ENCODE data around the gene MICAL2.
A peak's percentile ranks its signal among the peaks of the same experiment; 100 is the strongest.

Gene MICAL2

GRCh38 chr11:12157241-12157661 is 46.9 kb downstream of the MICAL2 start:
- no peak overlapping the region for H3K4me3 ChIP-seq (ENCODE audit: low read depth, low read length)
- peak; percentile 80 for DNase-seq (ENCODE audit: low read depth)
- TF ChIP-seq CTCF (IDR thresholded peaks at IDR 0.05; ENCODE audit: low read depth, low read length, missing control alignments) = no peak
- in situ Hi-C loops (cut with HindIII; ENCODE audit: low sequenced_read_pairs) = no loop called here

- in situ Hi-C loops (cut with HindIII; ENCODE audit: low sequenced_read_pairs) = no loop called here
- no peak for TF ChIP-seq CTCF (IDR thresholded peaks at IDR 0.05; ENCODE audit: low read depth, low read length, missing control alignments)
- DNase-seq (ENCODE audit: low read depth) = no peak
- no peak overlapping the region for H3K4me3 ChIP-seq (ENCODE audit: low read depth, low read length)
Measured at GRCh38 chr11:12158909-12159308, 48.5 kb downstream of the MICAL2 start.

GRCh38 chr11:12159351-12160099 is 49.1 kb downstream of the MICAL2 start:
- DNase-seq (ENCODE audit: low read depth) = peak; percentile 69
- in situ Hi-C loops (cut with HindIII; ENCODE audit: low sequenced_read_pairs) = loop anchor here (10.0 kb wide), 1 partner anchor 65 kb away; no protein-coding TSS in a partner anchor
- TF ChIP-seq CTCF (IDR thresholded peaks at IDR 0.05; ENCODE audit: low read depth, low read length, missing control alignments) = no peak
- no peak overlapping the region for H3K4me3 ChIP-seq (ENCODE audit: low read depth, low read length)

- H3K4me3 ChIP-seq (ENCODE audit: low read depth, low read length) = no peak overlapping the region
- no peak for TF ChIP-seq CTCF (IDR thresholded peaks at IDR 0.05; ENCODE audit: low read depth, low read length, missing control alignments)
- in situ Hi-C loops (cut with HindIII; ENCODE audit: low sequenced_read_pairs) = loop anchor here (10.0 kb wide), 1 partner anchor 65 kb away; no protein-coding TSS in a partner anchor
- DNase-seq (ENCODE audit: low read depth) = no peak
Measured at GRCh38 chr11:12160231-12160630, 49.8 kb downstream of the MICAL2 start.

- no peak overlapping the region for H3K4me3 ChIP-seq (ENCODE audit: low read depth, low read length)
- TF ChIP-seq CTCF (IDR thresholded peaks at IDR 0.05; ENCODE audit: low read depth, low read length, missing control alignments) = no peak
- in situ Hi-C loops (cut with HindIII; ENCODE audit: low sequenced_read_pairs) = loop anchor here (10.0 kb wide), 1 partner anchor 64 kb away; no protein-coding TSS in a partner anchor
- DNase-seq (ENCODE audit: low read depth) = no peak
Measured at GRCh38 chr11:12160680-12161079, 50.3 kb downstream of the MICAL2 start.

GRCh38 chr11:12161137-12161536 is 50.7 kb downstream of the MICAL2 start:
- TF ChIP-seq CTCF (IDR thresholded peaks at IDR 0.05; ENCODE audit: low read depth, low read length, missing control alignments) = no peak
- no peak overlapping the region for H3K4me3 ChIP-seq (ENCODE audit: low read depth, low read length)
- in situ Hi-C loops (cut with HindIII; ENCODE audit: low sequenced_read_pairs) = loop anchor here (10.0 kb wide), 1 partner anchor 64 kb away; no protein-coding TSS in a partner anchor
- no peak for DNase-seq (ENCODE audit: low read depth)
